ENCODE measurements around the gene TBL1X. TPM values are rescaled to one million over a fixed set of nuclear protein-coding genes. Genes with fewer than 3 reads are reported as not detected.
A peak's percentile ranks its signal among the peaks of the same experiment; 100 is the strongest.

The TBL1X gene
- total and polyA plus RNA-seq, 2 experiments from 2014 or later: 21.8 to 29.9 TPM

DNA sequence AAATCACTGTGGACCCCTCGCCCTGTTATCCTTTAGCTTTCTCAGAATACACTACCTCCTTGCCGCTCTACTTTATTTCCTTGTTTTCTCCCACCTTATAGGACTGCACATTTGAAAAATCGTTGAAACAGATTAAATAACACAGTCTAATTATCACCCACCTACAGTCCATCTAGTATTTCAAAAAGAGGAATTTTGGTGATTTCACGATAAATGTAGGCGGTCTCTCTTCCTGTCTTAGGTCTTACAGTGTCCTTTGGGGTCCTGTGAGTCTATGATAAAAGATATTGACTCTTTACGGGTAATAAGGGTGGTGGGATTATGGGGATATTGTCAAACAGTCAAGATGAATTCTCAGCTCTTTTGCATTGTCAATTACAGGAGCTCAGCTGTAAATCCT lies 2.4 kb upstream of the TBL1X start:
- Histone ChIP-seq H3K27ac (peak overlapping the region; percentile 71), H3K27me3 (no peaks in the 10 kb centered on the region), H3K36me3 (no peaks in the 10 kb centered on the region), H3K4me1 (ENCODE audit: low read depth) (peaks cover 21% of the 10 kb centered on the region), H3K4me3 (no peak overlapping the region), H3K9me3 (ENCODE audit: low read depth) (no peaks in the 10 kb centered on the region)
- DNase-seq (ENCODE audit: low read depth in 1 of 2, low spot score in 1 of 2): no peak
- no peak for TF ChIP-seq CTCF (IDR thresholded peaks at IDR 0.05; ENCODE audit: low read depth, low read length)

GRCh38 chrX:9465380-9466123 lies 694 bp downstream of the TBL1X start:
- Histone ChIP-seq H3K4me1 (ENCODE audit: low read depth) (peaks cover 28% of the 10 kb centered on the region), H3K27me3 (no peaks in the 10 kb centered on the region), H3K9me3 (ENCODE audit: low read depth) (no peaks in the 10 kb centered on the region), H3K36me3 (no peaks in the 10 kb centered on the region), H3K27ac (peak overlapping the region; percentile 83), H3K4me3 (peak overlapping the region; percentile 99)
- no peak for TF ChIP-seq CTCF (IDR thresholded peaks at IDR 0.05; ENCODE audit: low read depth, low read length)
- DNase-seq (ENCODE audit: low read depth in 1 of 2, low spot score in 1 of 2): no peak

GRCh38 chrX:9466124-9466495 lies 1.3 kb downstream of the TBL1X start:
- no peak for TF ChIP-seq CTCF (IDR thresholded peaks at IDR 0.05; ENCODE audit: low read depth, low read length)
- peaks cover 28% of the 10 kb centered on the region for H3K4me1 ChIP-seq (ENCODE audit: low read depth)
- H3K27ac ChIP-seq: peak overlapping the region; percentile 83
- no peaks in the 10 kb centered on the region for H3K9me3 ChIP-seq (ENCODE audit: low read depth)
- H3K4me3 ChIP-seq: peak overlapping the region; percentile 99
- DNase-seq (ENCODE audit: low read depth in 1 of 2, low spot score in 1 of 2): peak; percentile 20 to 76
- H3K36me3 ChIP-seq: no peaks in the 10 kb centered on the region
- no peaks in the 10 kb centered on the region for H3K27me3 ChIP-seq

- no peaks in the 10 kb centered on the region for H3K9me3 ChIP-seq (ENCODE audit: low read depth)
- TF ChIP-seq CTCF (IDR thresholded peaks at IDR 0.05; ENCODE audit: low read depth, low read length): no peak
- peaks cover 28% of the 10 kb centered on the region for H3K4me1 ChIP-seq (ENCODE audit: low read depth)
- no peaks in the 10 kb centered on the region for H3K27me3 ChIP-seq
- peak overlapping the region; percentile 99 for H3K4me3 ChIP-seq
- no peaks in the 10 kb centered on the region for H3K36me3 ChIP-seq
- no peak overlapping the region for H3K27ac ChIP-seq
- DNase-seq (ENCODE audit: low read depth in 1 of 2, low spot score in 1 of 2): no peak
These were observed 1.9 kb downstream of the TBL1X start for GRCh38 chrX:9466736-9467135.

GRCh38 chrX:9467146-9467545 lies 2.3 kb downstream of the TBL1X start:
- no peaks in the 10 kb centered on the region for H3K27me3 ChIP-seq
- no peak overlapping the region for H3K27ac ChIP-seq
- H3K4me1 ChIP-seq (ENCODE audit: low read depth): peaks cover 24% of the 10 kb centered on the region
- no peak for DNase-seq (ENCODE audit: low read depth in 1 of 2, low spot score in 1 of 2)
- H3K36me3 ChIP-seq: no peaks in the 10 kb centered on the region
- H3K4me3 ChIP-seq: no peak overlapping the region
- H3K9me3 ChIP-seq (ENCODE audit: low read depth): no peaks in the 10 kb centered on the region
- TF ChIP-seq CTCF (IDR thresholded peaks at IDR 0.05; ENCODE audit: low read depth, low read length): no peak

Measured in cardiac muscle cell (in vitro differentiated cells and primary cell).